ENCODE measurements around the gene PDZD2.
"Not testable (repeated sequence)": the region's sequence is repeated elsewhere in the genome, so short reads cannot be mapped to it uniquely, and the experiment has no call there.

Gene PDZD2

GRCh38 chr5:31937703-31938102 is 298.8 kb downstream of the PDZD2 start:
- DNase-seq, result no peak

DNA sequence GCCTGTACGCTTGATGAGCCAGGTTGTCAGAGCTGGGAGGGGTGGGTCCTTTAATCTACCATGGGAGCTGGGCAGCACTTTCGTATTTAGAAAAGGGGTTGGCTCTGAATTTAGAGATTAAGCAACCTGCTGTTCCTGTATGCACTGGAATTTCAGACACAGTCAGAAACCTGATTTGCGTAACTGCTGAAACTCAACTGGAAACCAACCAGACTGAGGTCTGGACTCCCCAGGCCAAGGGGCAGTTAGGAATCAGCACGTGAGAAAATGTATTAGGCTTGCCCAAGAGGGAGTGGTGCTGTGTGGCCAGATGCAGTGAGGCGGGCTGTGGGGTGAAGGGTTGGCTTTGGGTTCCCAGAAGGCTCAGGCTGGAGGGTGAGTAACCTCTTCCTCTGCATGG is 300.2 kb downstream of the PDZD2 start:
- no peak for DNase-seq

GRCh38 chr5:31941151-31941755 is 302.3 kb downstream of the PDZD2 start:
- DNase-seq, result no peak

GRCh38 chr5:31942546-31942945 is 303.6 kb downstream of the PDZD2 start:
- DNase-seq, result no peak

DNA sequence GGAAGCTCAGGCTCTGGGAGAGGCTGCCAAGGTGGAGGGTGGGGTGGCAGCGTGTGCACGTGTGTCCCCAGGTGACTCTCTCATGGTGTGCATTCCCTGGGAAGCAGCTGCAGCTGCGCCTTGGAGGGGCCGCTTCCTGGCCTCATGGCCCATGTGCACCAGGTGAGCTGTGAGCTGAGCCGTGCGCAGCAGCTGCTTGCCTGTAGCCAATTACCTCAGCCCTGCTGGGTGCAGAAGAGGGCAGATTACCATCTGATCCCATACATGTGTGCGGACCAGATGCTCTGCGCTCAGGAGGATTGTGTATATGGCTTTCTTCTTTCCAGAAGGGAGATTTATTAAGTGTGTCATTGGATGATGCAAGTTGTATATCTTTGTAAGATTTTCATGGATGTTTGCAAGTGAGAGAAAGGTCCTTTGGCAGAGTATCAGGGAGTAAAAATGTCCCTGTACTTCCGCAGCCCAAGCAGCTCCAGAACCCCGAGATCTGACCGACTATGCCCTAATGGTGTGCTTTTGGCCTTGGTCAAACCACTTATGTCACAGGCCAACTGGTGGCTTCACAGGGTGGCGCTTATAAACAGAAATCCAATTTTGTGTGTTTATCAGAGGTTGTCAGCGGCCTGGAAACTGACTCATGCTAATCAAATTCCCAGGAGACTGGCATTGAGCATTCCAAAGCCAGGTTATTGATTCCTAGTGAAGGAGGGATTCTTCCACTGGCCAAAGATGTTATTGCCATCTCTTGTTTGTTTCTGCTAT is 305.9 kb downstream of the PDZD2 start:
- DNase-seq, result no peak

GRCh38 chr5:31948006-31948405 is 309.1 kb downstream of the PDZD2 start:
- DNase-seq, result no peak

DNA sequence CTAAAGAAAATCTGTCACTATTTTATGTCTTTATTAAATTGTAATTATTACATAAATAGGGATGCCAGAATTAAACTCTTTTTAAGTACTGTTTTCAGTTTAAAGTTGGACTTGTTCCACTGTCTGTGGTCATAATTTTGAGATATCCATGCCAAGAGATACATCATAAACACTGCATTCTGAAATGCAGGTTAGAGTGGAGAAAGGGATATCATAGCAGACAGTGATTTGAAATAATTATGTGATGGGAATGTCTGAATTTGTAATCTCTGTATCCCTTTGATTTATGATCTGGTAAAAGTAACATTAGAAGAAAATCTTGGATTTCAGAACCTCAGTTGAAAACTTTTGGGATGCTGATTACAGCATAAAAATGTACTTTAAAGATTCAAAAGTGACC is 313.1 kb downstream of the PDZD2 start:
- no peak for DNase-seq

GRCh38 chr5:31954091-31954490 is 315.2 kb downstream of the PDZD2 start:
- DNase-seq, result no peak

GRCh38 chr5:31957151-31957550 is 318.2 kb downstream of the PDZD2 start:
- no peak for DNase-seq

- DNase-seq, result no peak
Measured at GRCh38 chr5:31962351-31962751, 323.4 kb downstream of the PDZD2 start.

DNA sequence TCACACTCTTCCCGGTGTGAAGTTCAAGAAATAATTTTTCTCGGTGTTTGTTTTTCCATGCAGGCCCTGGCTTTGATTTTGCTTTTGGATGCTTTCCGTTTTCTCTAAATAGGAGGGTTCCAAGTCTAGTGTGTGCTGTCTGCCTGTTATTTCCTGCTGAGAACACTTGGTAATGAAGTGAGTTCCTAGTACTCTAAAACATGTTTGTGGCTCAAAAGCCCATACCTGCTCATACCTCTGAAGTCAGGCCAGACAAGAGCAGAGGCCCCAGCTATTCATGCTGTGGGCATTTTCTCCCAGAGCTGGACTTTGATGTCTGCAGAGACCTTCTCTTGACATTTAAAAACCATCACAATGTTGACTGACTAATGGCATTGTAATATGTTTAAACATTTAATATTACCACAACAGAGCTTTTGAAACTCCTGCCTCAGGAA is 324.0 kb downstream of the PDZD2 start:
- no peak for DNase-seq

GRCh38 chr5:31963358-31964006 is 324.6 kb downstream of the PDZD2 start:
- DNase-seq, result no peak

DNA sequence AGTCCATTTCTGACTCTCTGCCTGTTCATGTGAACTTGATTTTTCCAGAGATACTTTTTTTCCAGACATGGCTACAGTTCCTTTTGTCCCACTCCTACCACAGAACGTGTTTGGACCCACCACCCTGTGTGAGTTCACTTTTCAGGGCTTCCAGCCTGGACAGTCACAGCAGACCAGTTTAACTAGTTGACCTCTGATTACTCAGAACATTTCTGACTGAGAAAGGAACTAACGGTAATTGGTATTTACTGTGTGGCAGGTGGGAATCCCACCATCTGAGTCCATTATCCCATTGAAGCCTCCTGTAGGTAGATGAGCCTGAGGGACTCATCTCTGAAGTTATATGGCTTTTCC is 325.1 kb downstream of the PDZD2 start:
- no peak for DNase-seq

GRCh38 chr5:31965227-31965626 is 326.3 kb downstream of the PDZD2 start:
- no peak for DNase-seq

- DNase-seq, result no peak
Measured at GRCh38 chr5:31966936-31967335, 328.0 kb downstream of the PDZD2 start.

- DNase-seq, result no peak
Measured at GRCh38 chr5:31967461-31967860, 328.5 kb downstream of the PDZD2 start.

DNA sequence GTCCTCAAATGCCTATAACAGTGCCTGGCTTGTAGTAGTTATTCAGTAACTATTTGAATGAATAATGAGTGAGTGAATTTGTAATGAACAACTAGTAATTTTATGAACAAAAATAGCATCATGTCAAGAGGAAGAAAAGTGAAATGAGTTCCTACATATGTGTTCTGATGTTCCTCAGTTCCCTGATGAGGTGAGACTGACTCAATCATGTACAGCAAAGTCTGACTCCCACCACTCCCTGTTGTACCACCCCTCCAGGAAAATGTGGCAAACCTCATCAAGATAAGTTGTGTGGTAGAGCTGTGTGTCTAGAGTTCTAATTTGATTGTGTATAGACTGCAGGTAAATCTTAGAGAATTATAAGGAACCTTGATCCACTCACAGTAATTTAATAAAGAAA is 333.6 kb downstream of the PDZD2 start:
- DNase-seq, result no peak

DNA sequence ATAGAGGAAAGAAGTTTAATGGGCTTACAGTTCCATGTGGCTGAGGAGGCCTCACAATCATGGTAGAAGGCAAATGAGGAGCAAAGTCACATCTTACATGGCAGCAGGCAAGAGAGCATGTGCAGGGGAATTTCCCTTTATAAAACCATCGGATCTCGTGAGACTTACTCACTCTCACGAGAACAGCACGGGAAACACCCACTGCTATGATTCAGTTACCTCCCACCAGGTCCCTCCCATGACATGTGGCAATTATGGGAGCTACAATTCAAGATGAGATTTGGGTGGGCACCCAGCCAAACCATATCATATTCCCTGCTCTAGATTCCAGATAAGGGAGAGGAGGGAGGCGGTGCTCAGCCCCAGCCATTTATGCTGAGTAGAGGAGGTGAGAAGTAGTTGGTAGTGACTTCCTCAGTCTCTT is 336.3 kb downstream of the PDZD2 start:
- not testable (repeated sequence) for DNase-seq

DNA sequence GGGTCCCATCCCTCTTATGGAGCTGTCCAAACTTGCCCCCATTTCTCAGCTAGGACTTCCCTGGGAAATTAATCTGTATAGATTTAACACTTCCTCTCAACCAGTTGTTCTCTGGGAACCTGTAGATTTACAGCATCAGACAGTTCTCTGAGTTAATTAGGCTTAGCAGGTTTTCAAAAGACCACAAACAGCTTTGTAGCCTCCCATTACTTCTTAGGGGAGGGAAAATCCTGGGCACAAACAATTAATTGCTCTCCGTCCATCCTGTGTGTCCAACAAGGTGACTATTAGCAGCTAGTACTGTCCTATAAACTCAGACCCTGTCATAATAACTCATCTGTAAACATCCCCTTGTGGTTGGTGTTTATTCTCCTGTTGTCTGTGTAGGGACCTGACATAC is 337.2 kb downstream of the PDZD2 start:
- no peak for DNase-seq

DNA sequence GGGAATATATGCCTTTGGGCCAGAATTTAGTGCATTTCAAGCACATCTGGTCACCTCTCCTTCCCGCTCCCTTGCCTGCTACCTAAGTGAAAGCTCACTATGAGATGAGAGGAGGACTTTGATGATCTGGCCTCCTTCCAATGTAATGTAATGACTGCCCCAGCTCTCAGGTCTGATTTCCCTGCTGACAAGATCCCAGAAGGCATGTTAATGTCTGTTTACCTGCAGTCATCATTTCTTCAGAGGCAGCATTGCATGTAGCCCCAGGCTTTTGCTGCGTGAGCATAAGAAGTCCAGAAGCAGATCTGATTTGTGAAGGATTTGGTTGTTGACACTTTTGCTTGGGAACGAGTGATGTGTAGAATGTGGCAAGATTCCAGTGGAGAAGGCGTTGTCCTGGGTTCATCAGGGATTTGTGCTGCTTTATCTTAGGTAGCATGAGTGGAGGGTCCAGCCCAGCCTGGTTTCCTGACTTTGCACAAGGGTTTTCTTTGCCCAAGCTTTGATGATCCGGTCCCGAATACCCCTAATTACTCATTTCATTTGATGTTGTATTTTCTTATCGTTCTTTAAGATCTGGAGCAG is 342.5 kb downstream of the PDZD2 start:
- no peak for DNase-seq

- no peak for DNase-seq
Measured at GRCh38 chr5:31982027-31982426, 343.1 kb downstream of the PDZD2 start.

DNA sequence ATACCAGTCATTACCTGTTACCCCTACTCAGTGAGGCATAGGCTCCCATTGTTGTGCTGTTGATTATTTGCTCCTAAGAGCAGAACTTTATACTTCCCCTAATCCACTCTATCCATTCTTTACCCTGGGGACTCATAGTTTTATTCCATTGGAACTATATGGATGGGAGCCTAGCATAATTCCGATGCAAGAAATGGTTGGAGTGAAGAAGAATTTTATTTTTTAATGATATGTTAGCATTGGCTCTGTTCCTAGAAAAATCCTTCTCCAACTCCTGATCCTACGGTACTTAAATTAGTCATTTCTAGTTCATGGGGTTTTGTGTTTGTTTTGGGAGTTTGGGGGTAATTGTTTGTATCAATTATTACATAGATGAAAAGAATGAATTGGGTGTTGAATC is 343.7 kb downstream of the PDZD2 start:
- DNase-seq, result no peak

DNA sequence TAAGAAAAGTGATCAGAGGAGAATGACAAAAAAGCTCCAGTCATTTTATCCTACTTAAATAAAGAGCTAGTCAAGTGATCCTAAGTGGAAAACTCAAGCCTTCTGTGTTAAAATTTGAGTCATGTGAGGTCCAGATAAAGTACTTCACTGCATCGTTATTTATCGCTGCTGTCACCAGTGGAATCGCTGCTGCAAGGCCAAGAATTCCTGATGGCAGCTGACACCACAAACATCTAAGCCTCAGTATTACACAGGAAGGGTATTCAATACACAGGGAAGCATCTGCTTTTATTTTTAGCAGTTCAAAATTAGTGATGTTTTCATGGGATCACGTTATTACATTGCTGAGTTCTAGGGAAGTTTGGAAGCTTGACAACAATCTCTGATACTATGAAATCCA is 344.9 kb downstream of the PDZD2 start:
- DNase-seq, result no peak

DNA sequence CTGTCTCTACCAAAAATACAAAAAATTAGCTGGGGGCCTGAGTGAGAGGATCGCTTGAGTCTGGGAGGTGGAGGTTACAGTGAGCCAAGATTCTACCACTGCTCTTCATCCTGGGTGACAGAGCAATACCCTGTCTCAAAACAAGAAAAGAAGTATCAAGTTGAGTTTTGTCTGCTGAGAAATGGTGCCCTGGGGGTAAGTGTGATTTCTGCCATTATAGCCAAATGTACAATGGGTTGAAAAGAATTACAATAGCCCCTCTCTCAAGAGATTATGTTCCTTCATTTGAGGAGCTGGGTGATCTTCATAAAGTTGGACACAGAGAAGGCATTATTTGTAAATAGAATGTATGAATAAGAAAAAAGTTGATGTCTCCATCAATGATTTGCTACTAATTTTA is 345.8 kb downstream of the PDZD2 start:
- no peak for DNase-seq
